Measurements from ENCODE around the gene CDH1.

Gene CDH1

DNA sequence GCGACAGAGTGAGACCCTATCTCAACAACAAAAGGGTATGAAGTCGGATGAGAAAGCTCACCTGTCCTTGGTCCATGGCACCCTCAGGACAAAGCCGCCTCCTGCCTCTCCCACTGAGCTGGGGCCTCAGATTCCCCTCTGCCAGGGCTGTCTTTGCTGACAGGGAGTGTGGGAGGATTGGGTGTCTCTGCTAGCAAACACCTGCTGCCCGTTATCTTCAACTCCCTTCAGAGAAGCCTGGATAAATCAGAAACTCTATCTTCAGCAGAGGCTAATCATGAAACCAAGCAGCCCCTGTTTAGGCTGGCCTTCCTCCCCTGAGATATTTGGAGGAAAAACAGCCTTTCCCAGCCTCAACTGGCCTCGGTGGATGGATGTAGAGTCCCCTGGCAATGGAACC, 36.3 kb upstream of the CDH1 start:
- in situ Hi-C loops (cut with HindIII; ENCODE audit: low sequenced_read_pairs) = no loop called here
- no peak for DNase-seq (ENCODE audit: low read depth, low spot score)
- TF ChIP-seq, protein P1, sequence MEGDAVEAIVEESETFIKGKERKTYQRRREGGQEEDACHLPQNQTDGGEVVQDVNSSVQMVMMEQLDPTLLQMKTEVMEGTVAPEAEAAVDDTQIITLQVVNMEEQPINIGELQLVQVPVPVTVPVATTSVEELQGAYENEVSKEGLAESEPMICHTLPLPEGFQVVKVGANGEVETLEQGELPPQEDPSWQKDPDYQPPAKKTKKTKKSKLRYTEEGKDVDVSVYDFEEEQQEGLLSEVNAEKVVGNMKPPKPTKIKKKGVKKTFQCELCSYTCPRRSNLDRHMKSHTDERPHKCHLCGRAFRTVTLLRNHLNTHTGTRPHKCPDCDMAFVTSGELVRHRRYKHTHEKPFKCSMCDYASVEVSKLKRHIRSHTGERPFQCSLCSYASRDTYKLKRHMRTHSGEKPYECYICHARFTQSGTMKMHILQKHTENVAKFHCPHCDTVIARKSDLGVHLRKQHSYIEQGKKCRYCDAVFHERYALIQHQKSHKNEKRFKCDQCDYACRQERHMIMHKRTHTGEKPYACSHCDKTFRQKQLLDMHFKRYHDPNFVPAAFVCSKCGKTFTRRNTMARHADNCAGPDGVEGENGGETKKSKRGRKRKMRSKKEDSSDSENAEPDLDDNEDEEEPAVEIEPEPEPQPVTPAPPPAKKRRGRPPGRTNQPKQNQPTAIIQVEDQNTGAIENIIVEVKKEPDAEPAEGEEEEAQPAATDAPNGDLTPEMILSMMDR (IDR thresholded peaks at IDR 0.05; ENCODE audit: low read depth, low read length) = no peak
- H3K4me3 ChIP-seq (ENCODE audit: low read depth, low read length) = no peak overlapping the region

DNA sequence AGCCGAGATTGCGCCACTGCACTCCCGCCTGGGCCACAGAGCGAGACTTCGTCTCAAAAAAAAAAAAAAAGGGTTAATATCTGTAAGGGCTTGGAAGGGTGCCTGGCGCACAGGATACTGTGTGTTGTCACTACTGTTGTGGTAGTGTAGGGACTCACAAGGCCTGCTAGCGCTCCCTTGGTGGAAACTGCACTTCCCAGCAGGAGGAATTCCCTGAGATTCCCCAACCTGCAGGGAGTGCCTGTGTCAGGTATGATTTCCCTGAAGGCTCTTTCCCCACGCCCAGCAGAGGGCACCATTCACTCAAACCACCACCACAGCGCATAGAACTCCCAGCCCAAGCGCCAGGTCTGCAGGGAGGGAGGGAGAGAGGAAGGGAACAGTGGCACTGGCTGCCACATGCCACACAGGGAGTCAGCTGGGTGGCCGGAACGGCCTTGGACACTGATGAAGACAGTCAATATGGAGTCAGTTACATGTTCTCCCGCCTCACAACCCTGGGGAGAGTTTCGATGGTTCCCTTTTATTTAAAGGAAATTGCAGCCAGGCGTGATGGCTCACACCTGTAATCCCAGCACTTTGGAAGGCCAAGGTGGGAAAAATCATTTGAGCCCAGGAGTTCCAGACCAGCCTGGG, 32.7 kb upstream of the CDH1 start:
- TF ChIP-seq, protein P1 (IDR thresholded peaks at IDR 0.05; ENCODE audit: low read depth, low read length) = peak; percentile 92
- peak; percentile 59 for DNase-seq (ENCODE audit: low read depth, low spot score)
- in situ Hi-C loops (cut with HindIII; ENCODE audit: low sequenced_read_pairs) = no loop called here
- no peak overlapping the region for H3K4me3 ChIP-seq (ENCODE audit: low read depth, low read length)

DNA sequence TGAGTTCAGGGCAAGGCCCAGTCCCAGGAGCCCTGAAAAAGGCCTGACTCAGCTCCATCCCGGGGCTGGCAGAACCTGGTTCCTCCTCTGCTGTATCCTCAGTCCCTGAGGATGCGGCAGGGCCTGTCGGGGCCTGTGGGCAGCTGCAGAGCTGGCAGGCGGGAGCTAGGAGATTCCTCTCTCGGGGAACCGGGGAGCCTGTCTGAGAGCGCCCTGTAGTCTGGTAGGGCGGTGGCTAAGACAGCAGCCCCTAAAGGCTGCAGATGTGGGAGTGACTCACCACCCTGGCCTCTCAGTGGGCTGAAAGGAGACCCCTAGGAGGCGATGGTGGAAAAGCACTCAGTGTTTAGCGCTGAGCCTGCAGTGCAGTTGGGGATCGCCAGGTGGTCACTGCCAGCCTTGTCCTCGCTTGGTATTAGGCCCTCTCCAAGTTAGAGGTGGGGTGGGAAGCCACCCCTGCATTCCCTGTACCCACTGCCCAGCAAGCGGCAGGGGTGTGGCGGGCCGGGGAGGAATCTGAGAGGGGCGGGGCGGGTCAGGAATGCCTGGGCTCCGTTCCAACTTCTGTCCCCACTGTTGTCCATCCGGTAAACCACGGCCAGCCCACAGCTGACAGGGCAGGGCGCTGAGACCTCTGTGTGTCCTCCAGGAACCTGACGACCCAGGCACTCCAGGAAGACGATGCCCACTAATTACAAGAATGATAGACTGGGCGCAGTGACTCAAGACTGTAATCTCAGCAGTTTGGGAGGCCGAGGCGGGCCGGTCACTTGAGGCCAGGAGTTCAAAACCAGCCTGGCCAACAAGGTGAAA, 29.5 kb upstream of the CDH1 start:
- in situ Hi-C loops (cut with HindIII; ENCODE audit: low sequenced_read_pairs) = no loop called here
- peak; percentile 41 for DNase-seq (ENCODE audit: low read depth, low spot score)
- TF ChIP-seq, protein P1 (IDR thresholded peaks at IDR 0.05; ENCODE audit: low read depth, low read length) = peak; percentile 23
- H3K4me3 ChIP-seq (ENCODE audit: low read depth, low read length) = no peak overlapping the region

DNA sequence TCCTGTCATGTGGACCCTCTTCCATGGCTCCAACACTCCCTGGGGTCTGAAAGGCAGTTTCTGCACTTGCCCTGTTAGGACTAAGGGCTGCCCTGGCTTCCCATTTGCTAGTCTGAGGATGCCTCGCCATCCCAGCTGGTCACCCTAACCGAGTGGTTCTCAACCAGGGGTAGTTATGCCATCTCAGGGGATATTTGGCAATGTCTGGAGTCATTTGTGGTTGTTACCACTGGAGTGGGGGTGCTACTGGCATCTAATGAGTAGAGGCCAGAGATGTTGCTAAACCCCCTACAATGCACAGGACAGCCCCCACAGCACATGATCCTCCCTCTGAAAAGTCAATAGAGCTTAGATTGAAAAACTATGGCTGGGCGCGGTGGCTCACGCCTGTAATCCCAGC, 26.9 kb upstream of the CDH1 start:
- H3K4me3 ChIP-seq (ENCODE audit: low read depth, low read length) = no peak overlapping the region
- TF ChIP-seq, protein P1 (IDR thresholded peaks at IDR 0.05; ENCODE audit: low read depth, low read length) = no peak
- no peak for DNase-seq (ENCODE audit: low read depth, low spot score)
- in situ Hi-C loops (cut with HindIII; ENCODE audit: low sequenced_read_pairs) = no loop called here

DNA sequence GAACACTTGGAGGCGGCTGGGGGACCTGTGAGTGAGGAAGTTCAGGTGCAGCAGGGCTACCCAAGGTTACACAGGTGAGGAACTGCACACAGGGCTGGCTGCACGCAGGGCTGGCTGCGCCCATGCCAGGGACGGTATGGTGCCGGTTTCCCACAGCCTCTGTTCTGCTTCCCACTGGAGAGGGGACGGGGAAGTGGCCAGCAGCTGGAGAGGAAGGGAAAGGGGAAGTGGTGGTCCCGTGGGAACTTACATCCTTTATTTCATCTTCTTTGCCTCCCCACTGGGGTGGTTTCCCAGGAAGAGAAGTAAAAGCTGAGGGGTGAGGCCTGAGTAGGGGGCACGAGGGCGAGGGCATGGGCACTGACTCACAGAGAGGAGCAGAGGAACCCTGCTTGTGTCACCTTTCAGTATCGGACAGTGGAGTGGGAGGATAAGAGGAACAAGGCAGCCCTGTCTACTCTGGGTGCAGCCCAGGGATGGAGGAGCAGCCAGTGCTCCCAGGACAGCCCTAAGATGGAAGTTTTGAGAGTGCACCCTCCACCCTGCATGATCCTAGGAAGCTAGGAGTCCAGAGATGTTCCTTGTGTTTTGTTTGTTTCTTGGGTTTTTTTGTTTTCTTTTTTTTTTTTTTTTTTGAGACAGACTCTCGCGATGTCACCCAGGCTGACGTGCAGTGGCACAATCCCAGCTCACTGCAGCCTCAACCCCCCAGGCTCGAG, 25.5 kb upstream of the CDH1 start:
- no peak for DNase-seq (ENCODE audit: low read depth, low spot score)
- in situ Hi-C loops (cut with HindIII; ENCODE audit: low sequenced_read_pairs) = no loop called here
- H3K4me3 ChIP-seq (ENCODE audit: low read depth, low read length) = no peak overlapping the region
- TF ChIP-seq, protein P1 (IDR thresholded peaks at IDR 0.05; ENCODE audit: low read depth, low read length) = no peak

DNA sequence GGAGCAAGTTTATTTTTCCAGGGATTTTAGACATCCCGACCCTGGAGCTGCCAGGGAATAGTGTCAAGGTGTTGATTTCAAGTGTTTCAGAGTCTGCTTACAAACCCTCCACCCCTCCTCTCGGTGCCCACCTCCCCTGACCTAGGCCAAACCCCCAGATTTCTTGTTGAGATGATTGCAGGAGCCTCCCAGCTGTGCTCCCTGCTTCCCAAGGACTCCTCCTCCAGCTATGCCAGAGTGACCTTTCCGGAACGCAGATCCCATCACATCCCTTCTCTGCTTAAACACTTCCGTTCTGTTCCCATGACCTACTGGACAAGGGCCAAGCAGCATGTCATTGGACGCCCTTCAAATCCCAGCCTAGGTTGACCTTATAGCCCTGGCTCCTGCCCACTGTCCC, 23.7 kb upstream of the CDH1 start:
- in situ Hi-C loops (cut with HindIII; ENCODE audit: low sequenced_read_pairs) = no loop called here
- DNase-seq (ENCODE audit: low read depth, low spot score) = no peak

More for the DNA sequence above, 23.7 kb upstream of the CDH1 start:
- H3K4me3 ChIP-seq (ENCODE audit: low read depth, low read length) = no peak overlapping the region
- TF ChIP-seq, protein P1 (IDR thresholded peaks at IDR 0.05; ENCODE audit: low read depth, low read length) = no peak
